WTC11 (cell line): ENCODE measurements around the gene ANO9.

Experiments
- CTCF ChIP-seq: fragments of 200-600 bp; IDR thresholded peaks from 2 replicates; pipeline ENCODE4 v1.8.0; 2022; ENCODE audit warnings: antibody characterized with exemption
- ELF4 ChIP-seq: sonication (generic); formaldehyde crosslinking; IDR thresholded peaks from 2 replicates; pipeline ENCODE4 v1.8.1; 2022; ENCODE audit warnings: low read depth, mild to moderate bottlenecking, moderate library complexity, missing genetic modification reagents
- ESRRA ChIP-seq: sonication (generic); formaldehyde crosslinking; IDR thresholded peaks from 2 replicates; pipeline ENCODE4 v1.8.1; 2022; ENCODE audit warnings: mild to moderate bottlenecking, missing genetic modification reagents, borderline replicate concordance
- FOXJ3 ChIP-seq: sonication (generic); formaldehyde crosslinking; IDR thresholded peaks from 2 replicates; pipeline ENCODE4 v1.9.0; 2021; ENCODE audit warnings: missing genetic modification reagents, mild to moderate bottlenecking, borderline replicate concordance
- IRF1 ChIP-seq: sonication (generic); formaldehyde crosslinking; IDR thresholded peaks from 2 replicates; pipeline ENCODE4 v1.8.0; 2023; ENCODE audit warnings: missing genetic modification reagents
- KAT7 ChIP-seq: sonication (generic); formaldehyde crosslinking; IDR thresholded peaks from 2 replicates; pipeline ENCODE4 v1.8.1; 2023; ENCODE audit warnings: missing genetic modification reagents, mild to moderate bottlenecking, borderline replicate concordance
- MLX ChIP-seq: sonication (generic); formaldehyde crosslinking; IDR thresholded peaks from 2 replicates; pipeline ENCODE4 v1.8.1; 2023; ENCODE audit warnings: mild to moderate bottlenecking, missing genetic modification reagents, moderate library complexity
- NFE2L1 ChIP-seq: sonication (generic); formaldehyde crosslinking; IDR thresholded peaks from 2 replicates; pipeline ENCODE4 v1.8.1; 2023; ENCODE audit warnings: missing genetic modification reagents
- STAT6 ChIP-seq: sonication (generic); formaldehyde crosslinking; conservative IDR thresholded peaks from 2 replicates; pipeline ENCODE4 v1.8.1; 2023; ENCODE audit warnings: mild to moderate bottlenecking, low read depth, missing genetic modification reagents, moderate library complexity
- TEAD4 ChIP-seq: sonication (generic); formaldehyde crosslinking; IDR thresholded peaks from 2 replicates; pipeline ENCODE4 v1.8.0; 2022; ENCODE audit warnings: mild to moderate bottlenecking, missing genetic modification reagents
- ZNF232 ChIP-seq: sonication (generic); formaldehyde crosslinking; IDR thresholded peaks from 2 replicates; pipeline ENCODE4 v1.8.0; 2022; ENCODE audit warnings: mild to moderate bottlenecking, missing genetic modification reagents
- TF ChIP-seq, protein P1 (sequence below): sonication (generic); formaldehyde crosslinking; IDR thresholded peaks from 2 replicates; pipeline ENCODE4 v1.8.1; 2023; ENCODE audit warnings: mild to moderate bottlenecking, missing genetic modification reagents, moderate library complexity
- TF ChIP-seq, protein P2 (sequence below): sonication (generic); formaldehyde crosslinking; IDR thresholded peaks from 2 replicates; pipeline ENCODE4 v1.8.0; 2022; ENCODE audit warnings: mild to moderate bottlenecking, missing genetic modification reagents
- TF ChIP-seq, protein P3 (sequence below): sonication (generic); formaldehyde crosslinking; IDR thresholded peaks from 2 replicates; pipeline ENCODE4 v1.8.1; 2022; ENCODE audit warnings: mild to moderate bottlenecking, missing genetic modification reagents, moderate library complexity, borderline replicate concordance

GRCh38 chr11:484616-485015 is 42.8 kb upstream of the ANO9 start:
- TF ChIP-seq CTCF (no peak), STAT6 (CRISPR knock-in tag) (no peak), ESRRA (CRISPR knock-in tag) (no peak), IRF1 (no peak), ZNF232 (CRISPR knock-in tag) (no peak), TEAD4 (CRISPR knock-in tag) (no peak), NFE2L1 (CRISPR knock-in tag) (no peak), FOXJ3 (CRISPR knock-in tag) (no peak), ELF4 (no peak), MLX (CRISPR knock-in tag) (no peak), KAT7 (CRISPR knock-in tag) (no peak)
- TF ChIP-seq, protein P1, sequence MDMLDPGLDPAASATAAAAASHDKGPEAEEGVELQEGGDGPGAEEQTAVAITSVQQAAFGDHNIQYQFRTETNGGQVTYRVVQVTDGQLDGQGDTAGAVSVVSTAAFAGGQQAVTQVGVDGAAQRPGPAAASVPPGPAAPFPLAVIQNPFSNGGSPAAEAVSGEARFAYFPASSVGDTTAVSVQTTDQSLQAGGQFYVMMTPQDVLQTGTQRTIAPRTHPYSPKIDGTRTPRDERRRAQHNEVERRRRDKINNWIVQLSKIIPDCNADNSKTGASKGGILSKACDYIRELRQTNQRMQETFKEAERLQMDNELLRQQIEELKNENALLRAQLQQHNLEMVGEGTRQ (CRISPR knock-in tag), result no peak
- TF ChIP-seq, protein P2, sequence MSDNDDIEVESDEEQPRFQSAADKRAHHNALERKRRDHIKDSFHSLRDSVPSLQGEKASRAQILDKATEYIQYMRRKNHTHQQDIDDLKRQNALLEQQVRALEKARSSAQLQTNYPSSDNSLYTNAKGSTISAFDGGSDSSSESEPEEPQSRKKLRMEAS (CRISPR knock-in tag), result no peak
- TF ChIP-seq, protein P3, sequence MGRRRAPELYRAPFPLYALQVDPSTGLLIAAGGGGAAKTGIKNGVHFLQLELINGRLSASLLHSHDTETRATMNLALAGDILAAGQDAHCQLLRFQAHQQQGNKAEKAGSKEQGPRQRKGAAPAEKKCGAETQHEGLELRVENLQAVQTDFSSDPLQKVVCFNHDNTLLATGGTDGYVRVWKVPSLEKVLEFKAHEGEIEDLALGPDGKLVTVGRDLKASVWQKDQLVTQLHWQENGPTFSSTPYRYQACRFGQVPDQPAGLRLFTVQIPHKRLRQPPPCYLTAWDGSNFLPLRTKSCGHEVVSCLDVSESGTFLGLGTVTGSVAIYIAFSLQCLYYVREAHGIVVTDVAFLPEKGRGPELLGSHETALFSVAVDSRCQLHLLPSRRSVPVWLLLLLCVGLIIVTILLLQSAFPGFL (CRISPR knock-in tag), result no peak
